HG03521 (cell line): ENCODE data around the gene THOC3.
"Not testable (repeated sequence)": the region's sequence is repeated elsewhere in the genome, so short reads cannot be mapped to it uniquely, and the experiment has no call there.

Experiments
- ATAC-seq: cut with Tn5 transposase; IDR thresholded peaks from one replicate; pipeline ENCODE4 v1.9.1; 2021; ENCODE audit warnings: mild to moderate bottlenecking, moderate library complexity; ENCODE audit not compliant: unreplicated experiment

Gene THOC3

GRCh38 chr5:175940632-175941031, 27.5 kb downstream of the THOC3 start:
- ATAC-seq, result not testable (repeated sequence)

DNA sequence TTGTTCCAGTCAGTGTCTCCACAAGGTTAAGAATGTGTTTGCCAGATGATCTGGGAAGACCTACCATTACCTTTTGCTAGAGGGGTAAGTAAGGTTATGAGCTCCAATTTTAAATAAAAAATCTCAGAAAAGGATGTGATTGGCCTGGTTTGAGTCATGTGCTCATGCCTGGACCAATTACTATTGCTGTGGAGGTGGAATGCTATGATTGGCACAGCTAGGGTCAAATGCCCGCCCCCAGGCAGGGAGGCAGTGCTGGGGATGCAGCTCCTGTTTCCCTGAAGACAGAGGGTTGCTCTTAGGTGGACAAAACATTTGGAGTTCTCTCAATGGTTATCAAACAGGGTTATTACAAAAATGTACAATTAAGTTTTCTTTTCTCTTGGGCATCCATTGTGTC, 29.6 kb downstream of the THOC3 start:
- not testable (repeated sequence) for ATAC-seq

DNA sequence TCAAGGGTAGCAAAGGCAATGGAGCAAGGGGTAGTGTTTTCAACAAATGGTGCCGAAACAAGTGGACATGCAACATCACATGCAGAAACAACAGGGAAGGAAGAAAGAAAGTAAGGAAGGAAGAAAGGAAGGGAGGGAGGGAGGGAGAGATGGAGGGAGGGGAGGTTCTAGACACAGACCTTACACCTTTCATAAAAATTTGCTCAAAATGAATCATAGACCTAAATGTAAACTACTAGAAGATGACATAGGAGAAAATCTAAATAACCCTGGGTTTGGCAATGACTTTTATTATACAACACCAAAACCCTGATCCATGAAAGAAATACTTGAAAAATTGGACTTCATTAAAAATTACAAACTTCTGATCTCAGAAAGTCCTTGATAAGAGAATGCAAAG, 39.4 kb downstream of the THOC3 start:
- not testable (repeated sequence) for ATAC-seq

GRCh38 chr5:175925106-175925505, 43.0 kb downstream of the THOC3 start:
- ATAC-seq, result not testable (repeated sequence)

GRCh38 chr5:175922192-175922885, 45.8 kb downstream of the THOC3 start:
- ATAC-seq, result no peak

- no peak for ATAC-seq
Measured at GRCh38 chr5:175921061-175921730, 46.9 kb downstream of the THOC3 start.

DNA sequence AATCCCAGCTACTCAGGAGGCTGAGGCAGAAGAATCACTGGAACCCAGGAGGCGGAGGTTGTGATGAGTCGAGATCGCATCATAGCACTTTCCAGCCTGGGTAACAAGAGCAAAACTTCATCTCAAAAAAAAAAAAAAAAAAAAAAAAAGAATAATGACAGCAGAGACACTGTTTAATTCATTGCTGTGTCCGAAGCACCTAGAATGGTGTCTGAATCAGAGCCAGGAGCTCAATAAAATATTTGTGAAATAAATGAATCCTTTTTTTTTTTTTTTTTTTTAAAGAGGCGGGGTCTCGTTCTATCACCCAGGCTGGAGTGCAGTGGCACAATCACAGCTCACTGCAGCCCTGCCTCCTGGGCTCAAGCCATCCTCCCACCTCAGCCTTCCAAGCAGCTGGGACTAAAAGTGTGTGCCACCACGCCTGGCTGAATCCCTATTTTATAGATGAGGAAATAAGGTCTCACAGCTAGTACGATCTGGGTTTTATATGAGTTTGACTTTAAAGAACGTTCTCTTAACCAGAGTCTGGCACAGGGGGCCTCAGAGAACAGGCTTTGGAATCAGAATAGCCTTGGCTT, 47.8 kb downstream of the THOC3 start:
- ATAC-seq, result no peak

DNA sequence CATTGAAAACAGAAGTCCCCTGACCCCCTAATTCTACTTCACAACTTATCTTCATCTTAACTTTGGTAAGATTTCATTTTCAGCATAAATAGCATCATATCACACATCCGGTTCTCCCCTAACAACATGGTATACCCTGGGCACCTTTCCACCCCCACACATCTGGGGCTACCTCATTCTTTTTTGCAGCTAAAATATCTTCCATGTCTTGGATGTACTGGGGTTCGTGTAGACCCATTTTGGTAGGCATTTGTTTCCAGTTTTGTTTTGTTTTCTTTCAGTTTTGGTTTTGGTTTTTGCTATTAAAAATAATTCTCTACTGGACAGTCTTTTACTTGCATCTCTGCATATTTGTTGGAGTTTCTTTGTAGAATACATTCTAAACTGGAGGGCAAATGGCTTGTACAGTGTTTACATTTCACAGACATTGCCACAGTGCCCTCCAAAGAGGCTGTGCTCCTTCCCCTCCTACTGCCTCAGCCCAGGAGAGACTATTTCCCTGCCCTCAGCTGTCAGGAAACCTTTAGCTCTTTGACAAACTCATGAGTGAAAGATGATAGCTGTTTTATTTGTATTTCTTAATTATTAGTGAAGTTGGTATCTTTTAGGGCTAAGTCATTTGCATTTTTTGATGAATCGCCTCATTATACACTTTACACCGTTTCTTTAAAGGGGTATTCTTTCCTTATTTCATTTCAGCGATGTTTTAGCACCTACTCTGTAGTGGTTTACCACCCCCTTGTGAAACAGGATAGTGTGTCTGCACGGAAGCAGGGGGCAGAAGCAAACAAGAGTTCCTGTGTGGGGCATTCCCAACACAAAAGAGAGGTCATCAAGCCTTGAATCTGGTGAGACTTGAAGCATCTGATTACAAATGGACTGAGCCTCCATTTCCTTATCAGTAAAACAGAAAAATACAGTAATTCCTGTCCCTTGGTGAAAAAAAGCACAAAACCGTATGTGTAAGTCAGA, 52.8 kb downstream of the THOC3 start:
- ATAC-seq, result peak; percentile 38

- ATAC-seq, result not testable (repeated sequence)
Measured at GRCh38 chr5:175913835-175914672, 54.1 kb downstream of the THOC3 start.

DNA sequence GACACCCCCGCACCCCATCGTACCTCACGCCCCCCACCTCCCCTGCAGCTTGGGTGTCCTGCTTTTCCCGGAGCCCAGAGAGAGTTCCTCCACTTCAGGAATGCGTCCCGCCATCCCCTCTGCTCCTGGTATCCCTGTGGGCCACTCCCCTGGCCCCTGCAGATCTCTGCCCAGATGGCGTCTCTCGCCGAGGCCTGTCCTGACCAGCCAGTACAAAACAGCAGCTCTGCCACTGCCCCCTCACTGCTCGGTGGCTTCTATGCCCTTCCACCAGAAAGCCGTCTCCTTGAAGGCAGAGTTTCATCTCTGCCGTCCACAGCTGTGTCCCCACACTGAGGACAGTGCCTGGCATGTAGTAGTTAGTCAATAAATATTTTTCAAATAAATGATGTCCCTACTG, 58.0 kb downstream of the THOC3 start:
- not testable (repeated sequence) for ATAC-seq
